OCI-LY7 (cell line): ENCODE results near the gene KIAA1328. TPM values are rescaled to one million over a fixed set of nuclear protein-coding genes. Genes with fewer than 3 reads are reported as not detected.

ENCODE experiments used
- BruUV-seq: library from RNA; stranded (reverse); fragments of 400-500 nt; replicated peaks from 2 replicates; lab custom pipeline; 2021; lab: Mats Ljungman, UMichigan
- CTCF ChIA-PET: fragments of 300-600 bp; sonication (Branson Sonifier 250); formaldehyde crosslinking; loops from one replicate; lab custom pipeline; 2022; ENCODE audit warnings: antibody characterized with exemption; ENCODE audit not compliant: unreplicated experiment; lab: Charles Lee
- POLR2A ChIA-PET: fragments of 300-600 bp; sonication (Branson Sonifier 250); formaldehyde crosslinking; loops from one replicate; lab custom pipeline; 2022; ENCODE audit warnings: antibody characterized with exemption; lab: Charles Lee
- DNase-seq: peaks from one replicate; pipeline ENCODE4 v3.0.0-alpha.2; 2015; ENCODE audit warnings: low spot score
- H2AFZ ChIP-seq: fragments of 200-600 bp; sonication (generic), shearing (Covaris generic); 2 replicates; pipeline ENCODE4 v1.6.1; 2014; ENCODE audit warnings: mild to moderate bottlenecking, antibody characterized with exemption, low read length, moderate library complexity
- H3K27ac ChIP-seq: fragments of 200-600 bp; sonication (generic); 2 replicates; pipeline ENCODE4 v1.5.1; 2014; ENCODE audit warnings: mixed run types, low read depth, mild to moderate bottlenecking, moderate library complexity, low read length, inconsistent platforms; ENCODE audit not compliant: poor library complexity, severe bottlenecking
- H3K36me3 ChIP-seq: fragments of 200-600 bp; sonication (generic); 2 replicates; pipeline ENCODE4 v1.6.1; 2014; ENCODE audit warnings: mild to moderate bottlenecking, antibody characterized with exemption, low read length, moderate library complexity, mixed read lengths; ENCODE audit not compliant: insufficient read depth
- H3K4me1 ChIP-seq: fragments of 200-600 bp; sonication (generic); 2 replicates; pipeline ENCODE4 v1.5.1; 2014; ENCODE audit warnings: mild to moderate bottlenecking, low read length; ENCODE audit not compliant: insufficient read depth, poor library complexity, severe bottlenecking
- H3K4me2 ChIP-seq: fragments of 200-600 bp; sonication (generic); 2 replicates; pipeline ENCODE4 v1.6.1; 2014; ENCODE audit warnings: mild to moderate bottlenecking, low read length
- H3K4me3 ChIP-seq: fragments of 200-600 bp; sonication (generic); 2 replicates; pipeline ENCODE4 v1.5.1; 2014; ENCODE audit warnings: mild to moderate bottlenecking, low read depth, low read length; ENCODE audit not compliant: poor library complexity, severe bottlenecking
- H3K79me2 ChIP-seq: fragments of 200-600 bp; sonication (generic); 2 replicates; pipeline ENCODE4 v1.6.1; 2016; ENCODE audit warnings: low read depth, mild to moderate bottlenecking, low read length, moderate library complexity, mixed read lengths; ENCODE audit not compliant: insufficient read depth
- H3K9me2 ChIP-seq: fragments of 200-600 bp; sonication (generic); 2 replicates; pipeline ENCODE4 v1.6.1; 2016; ENCODE audit warnings: mild to moderate bottlenecking, low read length, mixed read lengths; ENCODE audit not compliant: insufficient read depth
- H3K9me3 ChIP-seq: fragments of 200-600 bp; sonication (generic); 2 replicates; pipeline ENCODE4 v1.6.1; 2014; ENCODE audit warnings: mild to moderate bottlenecking, mixed run types, low read length, mixed read lengths
- H4K20me1 ChIP-seq: fragments of 200-600 bp; sonication (generic); 2 replicates; pipeline ENCODE4 v1.6.1; 2014; ENCODE audit warnings: mild to moderate bottlenecking, antibody characterized with exemption, low read length, moderate library complexity, mixed read lengths; ENCODE audit not compliant: insufficient read depth
- CTCF ChIP-seq: fragments of 200-600 bp; sonication (generic); conservative IDR thresholded peaks from 2 replicates; pipeline ENCODE4 v1.5.1; 2014; ENCODE audit warnings: mild to moderate bottlenecking, antibody characterized with exemption, low read length, moderate library complexity, mixed read lengths
- EZH2phosphoT487 ChIP-seq: fragments of 200-600 bp; sonication (generic); IDR thresholded peaks from 2 replicates; pipeline ENCODE4 v1.6.1; 2018; ENCODE audit warnings: low read depth, borderline replicate concordance, mild to moderate bottlenecking, mixed run types, antibody characterized with exemption, low read length, moderate library complexity, mixed read lengths
- intact Hi-C: fragments of 100-400 bp; cut with micrococcal nuclease; formaldehyde crosslinking; loops from one replicate; pipeline ENCODE4 v1.10.0; 2022; ENCODE audit not compliant: unreplicated experiment
- total RNA-seq, 2 experiments: library from RNA; depleted of rRNA in 1 of 2; stranded (reverse); fragments of >200 nt in 1 of 2; shearing (Covaris generic) in 1 of 2; gene quantifications; 2 replicates each; pipeline ENCODE4 v1.2.3, GENCODE V29; 2014 to 2022

The KIAA1328 gene
- total RNA-seq, 2 experiments from 2014 or later, result 3.0 to 5.8 TPM

DNA sequence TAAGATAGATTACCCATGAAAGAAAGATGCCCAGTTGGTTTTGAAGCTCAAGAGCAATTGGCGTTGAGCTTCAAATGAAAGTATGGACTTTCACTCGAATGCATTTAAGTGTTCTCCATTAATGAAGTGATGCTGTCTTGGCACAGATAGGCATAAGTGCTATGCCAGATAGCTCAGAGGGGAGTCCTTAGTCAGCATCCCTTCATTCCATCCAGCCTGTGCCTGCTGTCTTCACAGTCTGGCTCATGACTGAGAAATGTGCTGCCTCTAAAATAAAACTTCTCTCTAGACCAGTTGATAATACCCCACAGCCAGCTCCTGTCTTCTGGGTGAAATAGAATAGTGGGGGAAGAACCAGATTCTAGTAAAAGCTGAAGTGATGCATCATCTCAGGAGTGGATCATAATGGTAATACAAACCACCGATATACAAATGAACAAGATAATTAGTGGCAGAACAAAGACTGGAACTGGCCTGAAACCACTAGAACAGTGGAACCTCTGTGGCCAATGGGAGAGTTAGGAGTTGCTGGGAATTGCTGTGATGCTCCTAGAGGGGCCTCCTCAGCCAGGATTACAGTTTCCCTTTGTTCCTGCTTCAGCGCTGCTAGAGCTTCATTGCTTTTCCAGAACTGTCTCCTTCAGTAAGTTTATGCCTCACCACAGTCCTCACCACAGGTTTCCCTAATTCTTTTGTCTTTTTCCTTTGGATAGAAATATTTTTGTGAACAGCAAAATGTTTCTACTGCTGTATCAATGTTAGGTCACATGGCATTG, 359.3 kb downstream of the KIAA1328 start:
- H3K9me2 ChIP-seq, result no peaks in the 10 kb centered on the region
- no peaks in the 10 kb centered on the region for H3K4me1 ChIP-seq
- no peak overlapping the region for H3K4me2 ChIP-seq
- H2AFZ ChIP-seq, result no peak overlapping the region
- H3K4me3 ChIP-seq, result no peak overlapping the region
- no peaks in the 10 kb centered on the region for H3K79me2 ChIP-seq
- no peak for DNase-seq
- H3K36me3 ChIP-seq, result no peaks in the 10 kb centered on the region
- POLR2A ChIA-PET, result no interaction called here
- H4K20me1 ChIP-seq, result no peaks in the 10 kb centered on the region
- H3K27ac ChIP-seq, result no peak overlapping the region
- intact Hi-C loops, result no loop called here
- no TSS peak for BruUV-seq
- H3K9me3 ChIP-seq, result no peaks in the 10 kb centered on the region
- CTCF ChIA-PET, result no interaction called here
- TF ChIP-seq CTCF (no peak), EZH2phosphoT487 (no peak)

DNA sequence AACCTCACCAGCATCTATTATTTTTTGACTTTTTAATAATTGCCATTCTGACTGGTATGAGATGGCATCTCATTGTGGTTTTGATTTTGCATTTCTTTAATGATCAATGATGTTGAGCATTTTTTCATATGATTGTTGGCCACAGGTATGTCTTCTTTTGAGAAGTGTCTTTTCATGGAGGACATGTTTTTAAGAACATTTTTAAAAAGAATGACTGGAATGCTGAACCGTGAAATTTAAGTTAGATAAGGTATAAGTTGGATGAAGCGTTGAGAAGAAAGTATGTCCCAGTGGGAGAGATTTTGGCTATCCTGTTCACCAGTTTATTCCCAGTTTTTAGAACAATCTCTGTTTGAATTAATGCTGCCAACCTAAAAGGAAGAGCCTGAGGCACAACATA, 370.8 kb downstream of the KIAA1328 start:
- H3K4me1 ChIP-seq, result no peaks in the 10 kb centered on the region
- H3K79me2 ChIP-seq, result no peaks in the 10 kb centered on the region
- POLR2A ChIA-PET, result no interaction called here
- CTCF ChIA-PET, result no interaction called here
- no peaks in the 10 kb centered on the region for H4K20me1 ChIP-seq
- H3K36me3 ChIP-seq, result no peaks in the 10 kb centered on the region
- TF ChIP-seq EZH2phosphoT487 (no peak), CTCF (no peak)
- H3K4me2 ChIP-seq, result no peak overlapping the region
- no peak overlapping the region for H3K4me3 ChIP-seq
- BruUV-seq, result no TSS peak
- H3K9me3 ChIP-seq, result no peaks in the 10 kb centered on the region
- DNase-seq, result no peak
- H3K27ac ChIP-seq, result no peak overlapping the region
- intact Hi-C loops, result no loop called here
- no peaks in the 10 kb centered on the region for H3K9me2 ChIP-seq
- no peak overlapping the region for H2AFZ ChIP-seq

DNA sequence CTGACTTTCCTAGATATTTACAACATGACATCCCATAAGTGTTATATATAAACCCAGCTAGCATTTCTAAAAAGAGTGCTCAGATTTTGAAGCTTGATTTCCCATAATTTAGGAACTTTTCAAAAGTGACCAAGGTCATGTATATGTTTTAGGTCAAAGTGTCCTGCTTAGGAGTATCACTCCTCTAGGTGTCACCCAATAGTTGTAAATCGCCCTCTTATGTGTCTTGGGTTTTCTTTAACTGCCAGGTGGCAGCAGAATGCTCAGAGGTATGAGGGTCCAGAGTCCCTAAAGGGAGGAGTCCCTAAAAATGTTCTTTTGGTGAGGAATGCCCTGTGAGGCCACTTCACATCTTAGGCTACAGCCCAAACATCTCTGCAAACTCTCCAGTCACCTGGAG, 378.4 kb downstream of the KIAA1328 start:
- Histone ChIP-seq H3K4me3 (no peak overlapping the region), H3K9me3 (no peaks in the 10 kb centered on the region), H2AFZ (no peak overlapping the region), H3K9me2 (no peaks in the 10 kb centered on the region), H3K79me2 (no peaks in the 10 kb centered on the region), H4K20me1 (no peaks in the 10 kb centered on the region), H3K4me2 (no peak overlapping the region), H3K36me3 (no peaks in the 10 kb centered on the region), H3K4me1 (no peaks in the 10 kb centered on the region), H3K27ac (no peak overlapping the region)
- no peak for DNase-seq
- TF ChIP-seq CTCF (no peak), EZH2phosphoT487 (no peak)
- ChIA-PET CTCF (no interaction called here), POLR2A (no interaction called here)
- no TSS peak for BruUV-seq
- intact Hi-C loops, result no loop called here
